Nephron (organoid): ENCODE data around the gene PPM1H.
A peak's percentile ranks its signal among the peaks of the same experiment; 100 is the strongest.

Experiments
- H3K27ac Mint-ChIP-seq, 3 experiments: 2 replicates each; pipeline ENCODE4 v1.8.0; 2020; ENCODE audit warnings: mixed read lengths in 3 of 3, mild to moderate bottlenecking in 2 of 3, moderate library complexity in 1 of 3
- H3K27me3 Mint-ChIP-seq: 2 replicates; pipeline ENCODE4 v1.8.0; 2021; ENCODE audit warnings: low read depth, mild to moderate bottlenecking, moderate library complexity, mixed read lengths
- H3K36me3 Mint-ChIP-seq: 2 replicates; pipeline ENCODE4 v1.8.0; 2020; ENCODE audit warnings: low read depth, mixed read lengths
- H3K4me1 Mint-ChIP-seq: 2 replicates; pipeline ENCODE4 v1.8.0; 2020; ENCODE audit warnings: mixed read lengths
- H3K4me3 Mint-ChIP-seq, 3 experiments: 2 replicates each; pipeline ENCODE4 v1.8.0; 2020; ENCODE audit warnings: mild to moderate bottlenecking in 3 of 3, mixed read lengths in 3 of 3, moderate library complexity in 2 of 3
- H3K9me3 Mint-ChIP-seq: 2 replicates; pipeline ENCODE4 v1.8.0; 2020; ENCODE audit warnings: mixed read lengths
- TF ChIP-seq, protein P1 (sequence below), 3 experiments: fragments of 200-600 bp; sonication (generic); IDR thresholded peaks; one replicate each; pipeline ENCODE4 v1.5.0; 2021; ENCODE audit warnings: antibody characterized with exemption in 3 of 3; ENCODE audit not compliant: unreplicated experiment in 3 of 3

PPM1H gene

DNA sequence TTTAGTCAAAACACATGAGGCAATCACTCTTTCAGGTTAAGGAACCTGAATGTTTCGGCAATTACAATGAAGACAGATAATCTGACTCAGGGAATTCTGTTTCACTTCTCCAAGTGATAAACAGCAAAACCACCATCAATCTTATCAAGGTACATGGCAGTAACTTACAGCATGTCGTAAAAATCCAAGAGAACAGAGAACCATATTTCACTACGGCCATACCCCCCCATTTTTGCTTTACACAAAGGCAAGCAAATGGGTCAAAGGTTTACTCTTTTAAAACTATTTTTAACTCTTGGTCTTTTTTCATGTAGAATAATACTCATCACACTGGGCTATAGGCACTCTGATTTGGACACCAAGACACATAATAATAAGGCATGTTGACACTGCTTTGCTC is 102.4 kb downstream of the PPM1H start:
- no peaks in the 10 kb centered on the region for H3K9me3 Mint-ChIP-seq
- peaks cover 7% of the 10 kb centered on the region for H3K36me3 Mint-ChIP-seq
- H3K4me3 Mint-ChIP-seq: no peak overlapping the region
- H3K27me3 Mint-ChIP-seq: no peaks in the 10 kb centered on the region
- TF ChIP-seq, protein P1, sequence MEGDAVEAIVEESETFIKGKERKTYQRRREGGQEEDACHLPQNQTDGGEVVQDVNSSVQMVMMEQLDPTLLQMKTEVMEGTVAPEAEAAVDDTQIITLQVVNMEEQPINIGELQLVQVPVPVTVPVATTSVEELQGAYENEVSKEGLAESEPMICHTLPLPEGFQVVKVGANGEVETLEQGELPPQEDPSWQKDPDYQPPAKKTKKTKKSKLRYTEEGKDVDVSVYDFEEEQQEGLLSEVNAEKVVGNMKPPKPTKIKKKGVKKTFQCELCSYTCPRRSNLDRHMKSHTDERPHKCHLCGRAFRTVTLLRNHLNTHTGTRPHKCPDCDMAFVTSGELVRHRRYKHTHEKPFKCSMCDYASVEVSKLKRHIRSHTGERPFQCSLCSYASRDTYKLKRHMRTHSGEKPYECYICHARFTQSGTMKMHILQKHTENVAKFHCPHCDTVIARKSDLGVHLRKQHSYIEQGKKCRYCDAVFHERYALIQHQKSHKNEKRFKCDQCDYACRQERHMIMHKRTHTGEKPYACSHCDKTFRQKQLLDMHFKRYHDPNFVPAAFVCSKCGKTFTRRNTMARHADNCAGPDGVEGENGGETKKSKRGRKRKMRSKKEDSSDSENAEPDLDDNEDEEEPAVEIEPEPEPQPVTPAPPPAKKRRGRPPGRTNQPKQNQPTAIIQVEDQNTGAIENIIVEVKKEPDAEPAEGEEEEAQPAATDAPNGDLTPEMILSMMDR (IDR thresholded peaks at IDR 0.05; ENCODE audit: unreplicated experiment in 3 of 3): no peak
- no peaks in the 10 kb centered on the region for H3K4me1 Mint-ChIP-seq
- peak overlapping the region in 1 of 3 experiments; percentile 22 for H3K27ac Mint-ChIP-seq

DNA sequence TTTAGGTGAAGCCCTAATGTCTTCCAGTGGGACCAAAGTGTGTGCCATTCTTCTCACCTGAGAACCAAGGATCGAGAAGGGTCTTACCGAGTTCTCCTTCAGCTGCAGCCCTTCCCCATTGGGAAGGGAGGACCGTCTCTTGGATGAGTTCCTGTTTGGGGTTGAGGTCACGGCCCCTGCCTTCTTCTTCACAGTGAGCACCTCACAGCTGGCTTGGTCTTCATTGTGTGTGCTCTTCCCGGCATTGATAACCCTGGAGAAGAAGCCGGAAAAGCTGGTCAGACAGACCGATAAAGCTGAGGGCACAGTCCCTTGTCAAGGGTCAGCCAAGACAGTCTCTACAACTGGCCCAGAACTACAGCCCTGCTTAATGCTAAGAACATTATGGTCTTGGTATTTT is 102.9 kb downstream of the PPM1H start:
- Mint-ChIP-seq H3K27ac (no peak overlapping the region), H3K4me1 (no peaks in the 10 kb centered on the region), H3K36me3 (peaks cover 7% of the 10 kb centered on the region), H3K4me3 (no peak overlapping the region), H3K9me3 (no peaks in the 10 kb centered on the region), H3K27me3 (no peaks in the 10 kb centered on the region)
- TF ChIP-seq, protein P1 (IDR thresholded peaks at IDR 0.05; ENCODE audit: unreplicated experiment in 3 of 3): no peak

DNA sequence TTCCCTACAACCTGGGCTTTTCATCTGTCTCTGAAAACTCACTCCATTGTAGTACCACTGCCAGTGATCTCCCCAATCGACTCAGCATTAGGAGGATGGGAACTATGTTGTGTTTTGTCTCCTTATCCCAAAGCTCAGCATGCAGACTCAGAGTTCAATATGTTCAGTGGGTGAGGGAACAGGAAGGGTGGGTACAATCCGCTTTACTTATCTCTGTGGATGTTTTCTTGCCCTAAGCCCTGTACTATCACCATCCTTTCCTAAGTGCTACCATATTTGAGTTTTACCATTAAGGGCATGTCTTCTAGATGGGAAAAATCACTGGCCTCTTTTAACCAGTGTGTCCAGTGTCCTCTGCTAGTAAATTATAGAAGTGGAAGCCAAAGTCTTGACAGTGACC is 107.1 kb downstream of the PPM1H start:
- TF ChIP-seq, protein P1 (IDR thresholded peaks at IDR 0.05; ENCODE audit: unreplicated experiment in 3 of 3): no peak
- Mint-ChIP-seq H3K4me3 (no peak overlapping the region), H3K27me3 (no peaks in the 10 kb centered on the region), H3K9me3 (no peaks in the 10 kb centered on the region), H3K36me3 (peaks cover 16% of the 10 kb centered on the region), H3K4me1 (no peaks in the 10 kb centered on the region), H3K27ac (no peak overlapping the region)

DNA sequence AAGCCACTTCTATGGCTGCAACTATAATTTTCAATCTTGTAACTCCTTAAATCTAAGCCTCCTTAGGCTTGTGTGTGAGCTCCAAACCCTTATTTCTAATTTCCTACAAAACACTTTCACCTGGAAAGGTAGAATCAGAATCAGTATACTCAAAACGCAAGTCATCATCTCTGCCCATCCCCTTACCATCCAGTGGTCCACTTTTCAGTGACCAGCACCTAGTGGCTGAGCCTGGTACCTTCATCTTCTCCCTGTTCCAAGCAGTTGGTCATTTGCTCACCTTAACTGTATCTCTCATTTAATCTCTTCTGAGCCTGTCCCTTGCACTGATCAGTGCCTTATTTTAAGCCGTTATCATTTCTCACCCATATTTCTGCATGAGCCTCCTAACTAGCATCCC is 107.9 kb downstream of the PPM1H start:
- Mint-ChIP-seq H3K4me3 (no peak overlapping the region), H3K27ac (no peak overlapping the region), H3K36me3 (peaks cover 24% of the 10 kb centered on the region), H3K27me3 (no peaks in the 10 kb centered on the region), H3K9me3 (peaks cover 4% of the 10 kb centered on the region), H3K4me1 (no peaks in the 10 kb centered on the region)
- TF ChIP-seq, protein P1 (IDR thresholded peaks at IDR 0.05; ENCODE audit: unreplicated experiment in 3 of 3): no peak

DNA sequence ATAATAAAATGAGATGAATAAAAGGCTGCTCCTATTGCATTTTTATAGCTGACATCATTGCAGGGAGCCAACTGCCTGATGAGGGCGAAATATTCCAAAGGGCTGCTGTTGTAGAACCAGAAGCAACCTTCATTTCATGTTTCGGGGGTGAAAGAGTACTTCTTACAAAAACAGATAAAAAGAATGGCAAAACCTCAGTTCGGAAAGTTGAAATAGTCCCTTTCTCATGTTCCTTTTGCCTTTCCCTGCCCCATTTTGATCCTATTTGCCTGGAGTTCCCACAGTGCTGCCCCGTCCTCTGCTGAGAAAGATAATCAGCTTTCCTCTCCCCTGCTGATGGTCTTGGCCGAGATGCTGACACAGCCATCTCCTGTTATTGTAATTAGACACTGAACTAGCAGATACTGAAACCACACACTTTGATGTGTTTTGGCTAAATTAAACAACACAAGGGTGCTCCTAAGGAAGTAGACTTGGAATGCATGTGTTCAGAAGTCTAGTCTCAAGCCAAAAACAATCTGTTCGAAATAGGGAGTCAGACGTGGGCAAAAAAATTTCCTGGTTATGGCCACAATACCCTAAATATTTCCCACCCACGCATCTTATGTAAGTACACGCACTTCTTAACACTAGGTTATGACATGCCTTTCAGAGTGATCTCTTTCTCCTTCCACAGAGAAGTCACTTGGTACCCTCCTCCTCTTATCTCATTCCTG is 117.2 kb downstream of the PPM1H start:
- Mint-ChIP-seq H3K27me3 (no peaks in the 10 kb centered on the region), H3K36me3 (peaks cover 11% of the 10 kb centered on the region), H3K4me1 (peaks cover 6% of the 10 kb centered on the region), H3K9me3 (peaks cover 13% of the 10 kb centered on the region), H3K27ac (peak overlapping the region; percentile 91 to 95 (median 92)), H3K4me3 (peak overlapping the region; percentile 30 to 60 (median 41))
- TF ChIP-seq, protein P1 (IDR thresholded peaks at IDR 0.05; ENCODE audit: unreplicated experiment in 3 of 3): peak in 1 of 3 experiments; percentile 7

DNA sequence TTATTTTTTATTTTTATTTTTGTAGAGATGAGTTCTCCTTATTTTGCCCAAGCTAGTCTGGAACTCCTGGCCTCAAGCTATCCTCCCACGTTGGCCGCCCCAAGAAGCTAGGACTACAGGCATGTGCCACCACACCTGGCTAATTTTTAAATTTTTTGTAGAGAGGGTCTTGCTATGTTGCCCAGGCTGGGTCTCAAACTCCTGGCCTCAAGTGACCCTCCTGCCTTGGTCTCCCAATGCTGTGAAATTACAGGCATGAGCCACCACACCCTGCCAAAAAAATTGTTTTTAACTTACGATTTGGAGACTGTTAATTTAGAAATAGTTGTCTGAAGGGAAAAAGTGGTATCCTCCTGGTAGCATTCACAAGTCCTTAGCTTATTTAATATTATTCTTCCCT is 120.7 kb downstream of the PPM1H start:
- H3K4me1 Mint-ChIP-seq: peaks cover 6% of the 10 kb centered on the region
- no peaks in the 10 kb centered on the region for H3K27me3 Mint-ChIP-seq
- no peak overlapping the region for H3K4me3 Mint-ChIP-seq
- no peaks in the 10 kb centered on the region for H3K36me3 Mint-ChIP-seq
- no peaks in the 10 kb centered on the region for H3K9me3 Mint-ChIP-seq
- TF ChIP-seq, protein P1 (IDR thresholded peaks at IDR 0.05; ENCODE audit: unreplicated experiment in 3 of 3): no peak
- H3K27ac Mint-ChIP-seq: no peak overlapping the region
